Measurements from ENCODE around the gene ARFRP1.
"Not testable (repeated sequence)": the region's sequence is repeated elsewhere in the genome, so short reads cannot be mapped to it uniquely, and the experiment has no call there.

ARFRP1 gene

DNA sequence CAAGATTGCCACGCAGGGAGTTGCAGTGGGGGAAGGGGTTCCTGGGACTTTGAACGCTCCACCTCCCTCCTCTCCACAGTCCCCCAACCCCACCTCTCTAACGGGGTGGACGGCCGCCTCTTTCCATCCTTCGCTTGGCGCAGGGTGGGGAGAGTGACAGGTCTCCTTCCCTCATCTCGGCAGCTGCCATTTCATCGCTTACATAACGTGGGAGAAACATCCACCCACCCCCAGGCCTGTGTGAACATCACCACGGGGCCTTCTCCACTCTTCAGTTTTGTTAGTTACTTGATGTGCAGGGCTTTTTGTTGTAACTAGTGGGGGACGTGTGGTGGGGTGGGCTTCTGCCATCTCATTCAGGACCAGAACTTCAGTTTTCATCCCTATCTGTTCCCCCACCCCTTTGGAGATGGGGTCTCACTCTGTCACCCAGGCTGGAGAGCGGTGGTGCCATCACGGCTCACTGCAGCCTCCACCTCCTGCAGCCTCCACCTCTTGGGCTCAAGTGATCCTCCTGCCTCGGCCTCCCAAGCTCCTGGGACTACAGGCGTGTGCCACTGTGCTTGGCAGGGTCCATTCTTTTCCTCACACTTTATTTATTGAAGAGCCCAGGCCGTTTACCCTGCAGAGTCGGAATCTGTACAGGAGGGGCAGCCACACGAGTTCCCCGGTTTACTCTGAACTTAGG is 32.0 kb downstream of the ARFRP1 start:
- DNase-seq (ENCODE audit: low read depth), result no peak

DNA sequence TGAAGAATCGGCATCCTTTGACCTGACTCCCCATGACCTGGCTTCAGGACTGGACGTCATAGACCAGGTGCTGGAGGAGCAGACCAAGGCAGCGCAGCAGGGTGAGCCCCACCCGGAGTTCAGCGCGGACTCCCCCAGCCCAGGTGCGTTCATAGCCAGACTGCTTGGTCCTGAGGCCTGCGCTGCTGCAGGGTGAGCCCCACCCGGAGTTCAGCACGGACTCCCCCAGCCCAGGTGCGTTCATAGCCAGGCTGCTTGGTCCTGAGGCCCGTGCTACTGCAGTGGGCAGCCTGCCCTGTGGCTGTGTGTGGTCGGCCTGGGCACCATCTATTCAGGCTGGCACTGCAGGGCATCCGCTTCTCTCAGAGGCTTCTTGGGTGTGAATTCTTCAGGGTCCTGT is 33.8 kb downstream of the ARFRP1 start:
- no peak for DNase-seq (ENCODE audit: low read depth)

DNA sequence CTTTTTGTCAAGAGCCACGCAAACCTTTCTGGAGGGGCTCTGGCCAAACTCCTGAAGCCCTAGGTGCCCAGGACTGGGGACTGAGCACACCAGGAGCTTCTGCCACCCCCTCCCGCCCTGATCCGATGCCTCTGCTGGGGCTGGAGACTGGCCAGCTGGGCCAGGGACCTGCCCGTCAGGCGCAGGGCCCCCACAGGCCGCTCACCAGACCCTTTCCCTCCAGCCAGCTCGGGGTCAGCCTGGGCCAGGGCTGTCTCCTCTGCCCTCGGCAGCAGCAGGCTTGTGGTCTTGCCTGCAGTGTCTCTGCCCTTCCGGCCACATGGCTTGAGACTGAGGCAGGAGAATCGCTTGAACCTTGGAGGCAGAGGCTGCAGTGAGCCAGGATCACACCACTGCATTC is 35.1 kb downstream of the ARFRP1 start:
- no peak for DNase-seq (ENCODE audit: low read depth)

DNA sequence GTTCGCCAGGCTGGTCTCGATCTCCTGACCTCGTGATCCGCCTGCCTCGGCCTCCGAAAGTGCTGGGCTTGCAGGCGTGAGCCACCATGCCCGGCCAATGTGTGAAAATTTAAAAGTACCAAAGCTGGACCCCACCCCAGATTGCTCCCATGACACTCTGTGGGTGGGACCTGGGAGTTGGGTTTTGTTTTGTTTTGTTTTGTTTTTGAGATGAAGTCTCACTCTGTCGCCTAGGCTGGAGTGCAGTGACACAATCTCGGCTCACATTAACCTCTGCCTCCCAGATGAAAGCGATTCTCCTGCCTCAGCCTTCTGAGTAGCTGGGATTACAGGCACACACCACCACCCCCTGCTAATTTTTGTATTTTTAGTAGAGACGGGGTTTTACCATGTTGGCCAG is 36.1 kb downstream of the ARFRP1 start:
- DNase-seq (ENCODE audit: low read depth), result not testable (repeated sequence)

DNA sequence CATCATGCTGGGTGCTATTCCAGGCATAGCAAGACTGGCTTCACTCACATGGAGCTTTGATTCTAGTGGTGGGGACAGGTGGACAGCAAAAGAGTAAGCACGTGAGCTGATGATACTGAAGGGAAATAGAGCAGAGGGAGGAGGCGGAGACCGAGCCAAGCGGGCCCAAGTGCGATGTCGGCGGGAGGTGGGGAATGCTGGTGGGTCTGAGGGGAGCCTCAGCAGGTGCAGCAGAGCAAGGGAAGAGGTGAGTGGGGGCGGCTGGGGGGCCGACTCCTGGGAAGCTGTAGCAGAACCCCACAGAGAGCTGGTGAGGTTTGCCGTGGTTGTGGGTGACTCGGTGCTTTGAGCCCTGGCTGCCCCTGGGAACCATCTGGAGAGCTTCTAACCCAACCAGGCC is 39.4 kb downstream of the ARFRP1 start:
- DNase-seq (ENCODE audit: low read depth), result no peak

DNA sequence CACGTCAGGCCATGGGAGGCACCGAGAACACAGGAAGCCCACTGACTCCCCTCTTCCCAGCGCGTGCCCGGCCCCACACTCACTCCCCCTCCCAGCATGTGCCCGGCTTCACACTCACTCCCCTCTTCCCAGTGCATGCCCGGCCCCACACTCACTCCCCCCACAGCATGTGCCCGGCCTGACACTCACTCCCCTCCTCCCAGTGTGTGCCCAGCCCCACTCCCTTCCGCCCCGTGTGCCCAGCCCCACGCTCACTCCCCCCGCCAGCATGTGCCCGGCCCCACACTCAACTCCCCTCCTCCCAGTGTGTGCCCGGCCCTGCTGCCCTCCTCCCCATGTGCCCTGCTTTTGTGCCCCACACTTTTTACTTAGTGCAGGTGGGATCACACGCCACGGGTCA is 39.9 kb downstream of the ARFRP1 start:
- DNase-seq (ENCODE audit: low read depth), result no peak

DNA sequence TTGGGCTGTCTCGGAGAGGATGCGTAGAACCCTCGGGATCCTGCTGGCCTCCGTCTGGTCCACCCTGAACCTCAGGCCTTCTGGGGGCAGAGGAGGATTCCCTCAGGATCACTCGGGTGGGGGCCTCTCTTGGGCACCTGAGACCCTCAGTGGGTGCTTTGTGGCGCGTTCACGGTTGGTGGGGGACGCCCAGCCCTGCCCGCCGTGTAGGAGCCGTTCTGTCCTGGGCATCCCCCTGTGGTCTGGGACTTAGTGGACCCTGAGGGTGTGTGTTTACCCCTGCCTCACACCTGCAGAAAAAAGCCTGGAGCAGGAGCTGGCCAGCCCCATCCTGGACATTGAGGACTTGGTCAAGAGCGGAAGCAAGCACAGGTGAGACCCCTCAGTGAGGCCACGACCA is 42.1 kb downstream of the ARFRP1 start:
- DNase-seq (ENCODE audit: low read depth), result no peak

DNA sequence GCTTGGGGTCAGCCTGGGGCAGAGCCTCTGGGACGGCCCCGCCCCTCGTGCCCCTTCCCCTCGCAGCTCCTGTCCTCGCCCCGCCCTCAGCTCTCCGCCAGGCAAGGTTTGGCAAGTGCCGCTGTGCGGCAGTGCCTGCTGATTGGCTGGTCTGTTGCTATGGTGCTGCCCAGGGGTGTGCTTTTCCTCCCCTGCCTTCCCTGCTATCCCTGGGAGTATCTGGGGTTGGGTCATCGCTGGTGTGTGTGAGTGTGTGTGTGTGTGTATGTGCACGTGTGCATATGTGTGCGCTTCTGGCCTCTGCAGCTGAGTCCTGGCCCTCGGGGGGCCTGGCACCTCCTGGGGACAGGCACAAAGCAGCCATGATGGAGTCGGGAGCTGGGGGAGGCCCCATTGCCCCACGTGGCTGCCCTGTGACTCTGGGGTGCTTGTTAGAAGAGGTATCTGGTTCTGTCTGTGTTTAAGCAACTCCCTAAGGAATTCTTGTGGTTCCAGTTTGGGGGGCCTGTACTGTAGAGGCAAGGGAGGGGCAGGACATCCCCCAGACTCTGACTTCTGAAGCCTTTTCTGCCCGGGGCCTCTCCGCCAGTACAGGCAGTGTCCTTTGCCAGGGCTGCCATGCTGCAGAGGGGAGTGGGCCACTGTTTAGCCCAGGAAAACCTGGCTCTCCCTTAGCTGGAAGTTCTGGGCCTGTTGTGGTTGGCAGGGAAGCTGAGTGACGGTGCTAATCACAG is 42.7 kb downstream of the ARFRP1 start:
- DNase-seq (ENCODE audit: low read depth), result no peak

DNA sequence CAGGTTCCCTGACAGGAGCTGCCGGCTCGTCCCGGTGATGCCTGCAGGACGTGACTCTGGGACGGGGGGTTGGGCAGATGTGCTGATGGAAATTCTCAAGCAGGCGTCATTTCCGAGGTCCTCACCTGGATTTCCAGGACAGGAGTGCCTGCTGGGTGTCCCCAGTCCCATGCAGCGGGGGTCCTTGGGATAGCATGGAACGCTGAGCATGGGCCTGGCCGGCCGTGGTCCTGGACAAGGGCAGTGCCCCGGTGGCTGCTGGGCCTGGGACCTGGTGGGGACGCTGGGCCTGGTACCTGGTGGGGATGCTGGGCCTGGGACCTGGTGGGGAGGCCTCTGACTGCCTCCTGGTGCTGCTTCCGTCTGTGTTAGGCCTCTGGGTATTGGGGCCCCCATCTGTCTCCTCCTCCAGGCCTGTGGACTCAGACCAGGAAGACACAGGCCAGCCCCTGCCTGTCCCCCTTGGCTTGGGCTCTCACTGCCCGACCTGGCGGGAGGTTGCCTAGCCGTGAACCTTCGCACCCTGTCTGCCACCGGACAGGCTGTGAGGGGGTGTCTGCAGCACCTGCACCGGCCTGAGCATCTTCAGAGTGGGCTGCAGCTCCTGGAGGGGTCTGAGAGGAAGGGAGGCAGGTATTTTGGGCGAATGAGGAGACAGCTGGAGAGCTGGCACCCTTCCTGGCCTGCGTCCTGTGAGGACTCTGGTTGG is 43.5 kb downstream of the ARFRP1 start:
- DNase-seq (ENCODE audit: low read depth), result no peak

DNA sequence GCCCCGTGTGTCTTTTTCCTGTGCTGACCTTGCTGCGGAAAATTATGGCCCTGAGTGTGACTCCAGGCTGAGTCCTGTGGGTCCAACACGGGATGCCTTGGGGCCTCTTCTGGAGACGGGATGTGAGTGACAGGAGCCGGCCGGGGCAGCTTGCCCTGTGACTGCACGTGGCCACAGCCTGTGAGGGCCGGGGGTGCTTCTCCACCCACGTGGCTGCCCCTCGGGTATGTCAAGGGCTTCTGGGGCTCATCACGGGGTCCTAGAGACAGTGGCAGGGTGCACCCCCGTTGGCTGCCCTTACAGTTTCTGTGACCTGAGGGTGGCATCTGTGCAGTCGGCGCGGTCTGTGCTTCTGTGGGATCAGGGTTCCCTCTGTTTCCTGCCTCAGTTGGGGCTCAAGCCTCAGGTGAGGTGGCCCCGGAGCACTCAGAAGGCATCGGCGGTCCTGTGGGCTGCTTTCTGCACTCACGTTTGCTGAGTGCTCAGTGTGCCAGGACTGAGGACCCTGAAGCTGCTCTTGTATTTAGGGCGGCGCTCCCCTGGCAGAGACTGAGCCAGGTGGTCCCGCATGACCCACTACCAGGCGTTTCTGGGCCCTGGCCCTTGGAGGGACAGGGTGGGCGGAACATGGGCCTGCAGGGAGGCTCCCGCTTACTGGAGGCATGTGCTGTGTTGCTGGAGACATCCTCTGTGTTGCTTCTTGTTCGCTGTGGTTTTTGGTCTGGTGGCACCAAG is 44.3 kb downstream of the ARFRP1 start:
- DNase-seq (ENCODE audit: low read depth), result no peak

DNA sequence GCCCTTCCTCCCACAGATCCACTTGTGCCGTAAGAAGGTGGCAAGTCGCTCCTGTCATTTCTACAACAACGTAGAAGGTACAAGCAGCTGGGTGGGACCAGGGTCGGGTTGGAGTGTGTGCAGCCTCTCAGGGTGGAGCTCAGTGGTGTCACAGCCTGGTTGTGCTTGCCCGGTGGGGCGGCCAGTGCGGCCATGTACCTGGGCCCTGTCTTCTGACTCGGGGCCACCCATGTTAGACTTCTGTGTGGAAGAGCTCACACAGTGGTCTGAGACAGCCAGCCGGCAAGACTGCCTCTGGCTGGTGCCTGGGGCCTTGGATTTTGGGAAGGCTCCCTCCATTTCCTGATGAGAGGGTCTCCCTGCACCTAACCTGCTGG is 45.0 kb downstream of the ARFRP1 start:
- no peak for DNase-seq (ENCODE audit: low read depth)

DNA sequence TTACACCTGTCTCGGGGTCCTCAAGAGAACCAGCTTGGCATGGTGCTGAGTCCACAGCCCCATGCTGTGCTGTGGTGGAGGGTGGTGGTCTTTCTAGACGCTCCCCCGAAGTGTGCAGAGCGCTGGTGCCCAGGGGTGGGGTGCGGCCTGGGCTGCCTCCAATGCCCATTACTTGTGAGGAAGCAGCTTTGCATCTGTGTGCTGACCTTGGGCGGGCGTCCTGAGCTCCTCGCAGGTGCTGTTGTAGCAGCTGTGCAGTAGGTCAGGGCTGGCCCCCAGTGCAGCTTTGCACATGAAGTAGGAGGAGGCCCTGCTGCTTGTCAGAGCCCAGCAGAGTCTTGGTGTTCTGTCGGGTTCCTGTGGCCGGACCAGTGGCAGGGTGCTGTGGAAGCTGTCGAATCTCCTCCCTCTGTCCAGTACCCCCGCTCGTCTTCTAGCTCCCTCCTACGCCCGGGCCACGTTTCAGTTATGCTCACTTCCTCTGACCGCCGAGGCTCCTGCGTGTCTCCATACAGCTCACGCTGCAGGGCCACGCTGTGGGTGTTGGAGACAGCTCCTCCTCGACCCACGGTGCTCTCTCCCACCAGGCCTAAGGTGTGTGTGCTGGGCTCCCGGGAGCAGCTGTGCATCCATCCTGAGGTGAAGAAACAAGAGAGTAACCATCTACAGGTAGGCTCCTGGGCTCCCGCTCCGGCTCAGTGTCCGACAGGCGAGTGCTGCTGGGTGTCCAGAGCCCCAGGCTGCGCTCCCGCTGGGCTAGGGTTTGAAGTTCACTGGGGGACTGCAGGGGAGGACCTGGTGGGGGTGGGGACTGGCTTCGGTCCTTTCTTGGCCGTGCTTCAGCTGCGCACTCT is 45.6 kb downstream of the ARFRP1 start:
- DNase-seq (ENCODE audit: low read depth), result no peak

DNA sequence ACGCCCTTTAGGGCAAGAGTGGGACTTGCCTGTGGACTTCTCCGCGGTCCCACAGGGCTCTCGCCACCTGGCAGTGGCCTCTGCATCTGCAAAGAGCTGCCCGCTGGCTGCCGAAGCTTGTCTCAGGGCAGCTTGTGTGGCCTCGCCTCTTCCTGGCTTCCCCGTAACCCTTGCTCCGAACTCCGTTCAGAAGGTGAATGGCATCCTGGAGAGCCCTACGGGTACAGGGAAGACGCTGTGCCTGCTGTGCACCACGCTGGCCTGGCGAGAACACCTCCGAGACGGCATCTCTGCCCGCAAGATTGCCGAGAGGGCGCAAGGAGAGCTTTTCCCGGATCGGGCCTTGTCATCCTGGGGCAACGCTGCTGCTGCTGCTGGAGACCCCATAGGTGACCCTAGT is 46.7 kb downstream of the ARFRP1 start:
- DNase-seq (ENCODE audit: low read depth), result no peak

DNA sequence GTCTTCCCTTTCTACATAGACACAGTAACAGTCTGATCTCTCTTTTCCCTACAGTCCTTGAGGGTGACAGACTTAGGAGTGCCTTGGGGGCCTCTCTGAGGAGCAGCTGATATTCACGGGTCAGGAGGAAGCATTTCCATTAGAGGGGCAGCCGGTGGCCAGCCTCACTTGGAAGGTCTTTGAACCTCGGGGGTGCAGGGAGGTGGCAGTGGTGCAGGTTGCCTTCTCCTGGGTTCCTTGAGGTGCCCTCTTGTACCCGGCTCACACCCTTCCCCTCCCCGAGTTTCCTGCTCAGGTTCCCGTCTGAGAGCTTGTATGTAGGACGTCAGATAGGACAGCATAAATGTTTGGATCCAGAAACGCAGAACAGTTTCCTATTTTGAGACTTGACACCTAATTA is 47.2 kb downstream of the ARFRP1 start:
- no peak for DNase-seq (ENCODE audit: low read depth)

DNA sequence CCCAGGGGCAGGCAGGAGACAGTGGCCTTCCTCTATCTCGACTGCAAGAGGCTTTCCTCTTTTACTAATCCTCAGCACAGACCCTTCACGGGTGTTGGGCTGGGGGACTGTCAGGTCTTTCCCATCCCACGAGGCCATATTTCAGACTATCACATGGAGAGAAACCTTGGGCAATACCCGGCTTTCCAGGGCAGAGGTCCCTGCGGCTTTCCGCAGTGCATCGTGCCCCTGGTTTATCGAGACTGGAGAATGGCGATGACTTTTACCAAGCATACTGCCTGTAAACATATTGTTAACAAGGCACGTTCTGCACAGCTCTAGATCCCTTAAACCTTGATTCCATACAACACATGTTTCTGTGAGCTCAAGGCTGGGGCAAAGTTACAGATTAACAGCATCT is 47.6 kb downstream of the ARFRP1 start:
- not testable (repeated sequence) for DNase-seq (ENCODE audit: low read depth)

DNA sequence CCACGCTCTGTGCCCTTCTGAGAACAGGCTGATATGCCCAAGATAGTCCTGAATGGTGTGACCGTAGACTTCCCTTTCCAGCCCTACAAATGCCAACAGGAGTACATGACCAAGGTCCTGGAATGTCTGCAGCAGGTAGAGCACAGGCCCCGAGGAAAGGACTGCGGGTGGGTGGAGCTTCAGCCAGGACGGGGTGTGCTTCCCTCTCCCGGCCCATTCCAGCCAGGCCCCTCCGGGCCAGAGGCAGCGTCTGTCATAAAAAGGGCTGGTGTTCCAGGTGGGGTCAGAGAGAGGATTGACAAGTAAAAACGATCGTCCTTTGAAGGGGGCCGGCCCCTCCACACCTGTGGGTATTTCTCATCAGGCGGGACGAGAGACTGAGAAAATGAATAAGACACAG is 48.4 kb downstream of the ARFRP1 start:
- no peak for DNase-seq (ENCODE audit: low read depth)

DNA sequence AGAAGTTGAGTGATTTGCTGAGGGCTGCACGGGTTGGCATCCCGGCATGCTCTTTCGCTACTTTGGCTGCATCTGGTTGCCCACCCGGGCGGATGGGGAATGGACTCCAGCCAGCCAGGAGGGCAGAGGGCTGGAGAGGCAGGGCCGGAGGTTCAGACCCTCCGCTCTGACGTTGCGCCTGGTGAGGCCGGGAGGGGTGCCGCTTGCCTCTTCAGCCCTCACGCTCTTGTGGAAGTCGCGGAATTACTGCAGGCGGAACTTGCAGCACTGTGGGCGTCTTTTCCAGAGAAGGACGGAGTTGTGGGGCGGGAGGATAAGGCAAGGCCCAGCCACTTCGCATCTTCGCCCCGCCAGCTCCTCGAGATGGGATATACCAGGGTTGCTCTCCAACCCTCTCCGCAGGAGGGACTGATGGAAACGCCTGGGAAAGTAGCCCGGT is 49.0 kb downstream of the ARFRP1 start:
- no peak for DNase-seq (ENCODE audit: low read depth)

DNA sequence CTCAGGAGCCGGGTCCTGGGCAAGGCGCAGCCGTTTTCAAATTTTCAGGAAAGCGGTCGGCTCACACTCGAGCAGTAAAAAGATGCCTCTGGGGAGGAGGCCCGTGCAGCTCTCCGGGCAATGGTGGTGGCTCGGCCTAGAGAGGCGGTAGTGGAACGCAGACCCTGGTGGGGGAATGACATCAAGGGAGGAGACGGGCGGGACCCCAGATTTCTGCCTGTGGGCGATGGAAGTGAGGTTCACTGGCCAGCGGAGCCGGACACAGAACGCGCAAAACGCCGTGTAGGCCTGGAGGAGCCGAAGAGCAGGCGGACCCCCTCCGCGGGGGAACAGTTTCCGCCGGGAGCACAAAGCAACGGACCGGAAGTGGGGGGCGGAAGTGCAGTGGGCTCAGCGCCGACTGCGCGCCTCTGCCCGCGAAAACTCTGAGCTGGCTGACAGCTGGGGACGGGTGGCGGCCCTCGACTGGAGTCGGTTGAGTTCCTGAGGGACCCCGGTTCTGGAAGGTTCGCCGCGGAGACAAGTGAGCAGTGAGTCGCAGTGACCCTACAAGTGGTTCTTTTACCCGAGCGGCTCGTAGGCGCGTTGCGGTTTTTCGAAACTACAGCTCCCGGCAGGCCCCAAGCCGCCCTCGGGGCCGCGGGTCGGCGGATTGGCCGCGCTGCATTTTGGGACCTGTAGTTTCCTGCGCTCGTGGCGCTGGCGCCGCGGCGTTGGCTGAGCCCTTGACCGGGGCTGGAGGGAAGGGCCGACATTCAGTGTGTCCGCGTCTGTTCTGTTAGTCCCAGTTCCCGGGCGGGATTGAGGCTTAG is 49.6 kb downstream of the ARFRP1 start, which contains the start of gene RTEL1:
Gene RTEL1 (plus strand): TSS at position 376 of the 812 bp plus-strand sequence. CDS start 1,091 bp downstream, outside the sequence.
- peak; percentile 81 for DNase-seq (ENCODE audit: low read depth)

DNA sequence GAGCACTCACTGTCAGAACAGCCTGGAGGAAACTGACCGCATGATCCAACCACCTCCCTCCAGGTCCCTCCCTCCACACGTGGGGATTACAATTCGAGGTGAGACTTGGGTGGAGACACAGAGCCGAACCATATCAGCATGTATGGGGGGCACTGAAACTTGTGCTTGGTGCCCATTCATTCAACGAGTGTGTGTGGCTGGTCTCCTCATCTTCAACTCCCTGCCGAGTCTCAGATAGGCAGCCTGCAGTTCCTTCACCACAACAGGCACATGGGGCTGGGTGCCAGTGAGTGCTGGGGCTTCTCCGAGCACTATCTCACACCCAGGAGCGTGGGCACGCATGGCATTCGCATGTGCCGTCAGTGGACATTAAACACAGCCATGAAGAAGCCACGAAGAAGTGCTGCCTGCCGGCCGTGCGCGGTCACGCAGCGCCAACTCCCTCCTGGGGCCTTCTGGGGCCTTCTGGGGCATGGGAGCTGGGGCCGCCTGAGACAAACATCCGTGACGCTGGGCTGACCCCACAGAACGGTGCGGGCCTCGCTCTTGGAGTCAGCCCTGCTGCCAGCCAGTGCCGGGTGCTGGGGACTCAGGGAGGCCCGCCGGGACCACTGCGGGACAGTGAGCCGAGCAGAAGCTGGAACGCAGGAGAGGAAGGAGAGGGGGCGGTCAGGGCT is 50.4 kb downstream of the ARFRP1 start:
- no peak for DNase-seq (ENCODE audit: low read depth)

DNA sequence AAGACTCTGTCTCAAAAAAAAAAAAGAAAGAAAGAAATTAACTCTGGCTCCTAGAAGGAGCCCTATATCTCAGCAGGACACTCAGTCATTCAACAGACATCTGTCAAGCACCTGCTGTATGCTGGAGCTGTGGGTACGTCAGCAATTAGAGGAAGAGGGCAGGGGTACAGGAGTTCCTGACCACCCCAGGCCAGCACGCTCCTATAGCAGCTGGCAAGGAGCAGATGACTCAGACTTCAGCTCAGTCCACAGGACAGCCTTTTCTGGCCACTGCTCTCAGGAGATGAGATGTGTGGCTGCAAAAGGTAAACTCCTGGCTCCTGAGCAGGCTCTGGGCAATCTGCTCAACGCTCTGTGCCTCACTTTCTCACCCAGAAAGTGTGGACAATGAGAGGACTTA is 51.3 kb downstream of the ARFRP1 start:
- no peak for DNase-seq (ENCODE audit: low read depth)
